GM21786 (cell line): ENCODE measurements around the gene MDGA2.
A peak's percentile ranks its signal among the peaks of the same experiment; 100 is the strongest.
"Not testable (repeated sequence)": the region's sequence is repeated elsewhere in the genome, so short reads cannot be mapped to it uniquely, and the experiment has no call there.

Experiments
- ATAC-seq: cut with Tn5 transposase; IDR thresholded peaks from one replicate; pipeline ENCODE4 v1.9.1; 2021; ENCODE audit not compliant: unreplicated experiment

MDGA2 gene

DNA sequence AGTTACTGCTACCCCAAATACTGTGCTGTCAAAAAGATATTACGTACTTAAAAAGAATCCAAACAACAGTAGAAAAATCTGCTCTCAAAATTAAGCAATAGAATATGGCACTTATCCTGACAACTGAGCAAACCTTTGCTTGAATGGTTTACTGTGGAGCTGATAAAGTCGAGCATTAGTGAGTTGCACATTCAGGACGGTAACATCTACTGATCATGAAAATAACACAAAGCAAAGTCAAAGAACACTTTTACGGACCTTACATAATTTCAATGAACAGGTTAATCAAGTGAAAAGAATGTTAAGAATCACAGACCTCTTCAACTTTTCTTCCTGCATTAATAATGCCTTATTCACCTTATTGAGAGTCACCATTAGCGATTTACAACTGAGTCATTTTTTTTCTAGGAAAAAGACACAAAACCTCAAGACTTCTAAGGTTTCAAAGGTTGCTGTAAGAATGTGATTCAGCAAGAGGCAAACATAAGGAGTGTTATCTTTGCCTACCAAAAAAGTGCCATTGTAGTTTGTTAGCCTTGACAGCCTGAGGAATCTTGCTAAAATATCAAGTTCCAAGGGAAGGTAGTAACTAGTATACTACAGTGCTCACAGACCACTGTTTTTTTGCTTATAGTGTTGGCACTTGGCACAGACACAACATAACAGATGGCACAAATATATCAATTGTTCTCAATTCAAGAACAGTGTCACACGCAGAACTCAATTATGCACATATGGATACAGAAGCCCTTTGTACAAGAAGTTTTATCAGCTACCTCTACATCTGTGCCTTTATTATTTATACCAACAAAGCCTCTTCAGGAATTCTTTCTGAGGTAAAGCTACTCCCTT, 689.6 kb downstream of the MDGA2 start:
- no peak for ATAC-seq

DNA sequence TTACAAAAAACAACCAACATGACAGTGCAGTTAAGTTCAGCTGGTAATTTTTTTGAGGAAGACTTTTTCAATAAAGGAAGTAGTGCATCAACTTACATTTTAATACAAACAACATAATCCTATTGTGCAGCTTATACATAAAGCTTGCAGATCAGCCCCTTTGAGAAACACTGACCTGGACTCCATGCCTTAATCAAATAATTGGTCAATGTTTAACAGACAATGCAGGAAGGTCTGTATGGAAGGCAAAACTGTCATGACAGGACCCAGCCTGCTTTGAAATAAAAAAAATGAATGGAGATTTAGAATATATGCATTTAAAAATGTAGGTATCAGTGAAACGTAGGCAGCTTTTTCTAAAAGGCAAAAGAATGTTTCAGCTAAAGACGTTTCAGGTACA, 702.1 kb downstream of the MDGA2 start:
- ATAC-seq = no peak

DNA sequence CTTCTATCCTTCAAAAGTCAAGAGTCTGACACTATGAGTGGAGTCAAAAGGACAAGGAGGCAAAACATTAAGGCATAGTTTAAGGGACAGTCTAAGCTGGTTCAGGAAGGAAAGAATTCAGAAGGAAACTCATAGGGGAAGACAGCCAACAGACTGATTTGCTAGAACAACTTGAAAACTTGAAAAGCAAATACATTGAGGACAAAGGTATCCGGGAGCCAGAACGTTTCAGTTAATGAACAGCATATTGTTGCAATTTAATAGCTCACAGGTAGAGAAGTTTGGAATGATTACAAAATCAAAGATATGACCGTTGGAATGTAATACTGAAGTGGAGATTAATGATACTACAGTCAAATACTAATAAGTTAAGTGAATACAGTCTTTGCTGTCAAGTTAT, 711.0 kb downstream of the MDGA2 start:
- no peak for ATAC-seq

DNA sequence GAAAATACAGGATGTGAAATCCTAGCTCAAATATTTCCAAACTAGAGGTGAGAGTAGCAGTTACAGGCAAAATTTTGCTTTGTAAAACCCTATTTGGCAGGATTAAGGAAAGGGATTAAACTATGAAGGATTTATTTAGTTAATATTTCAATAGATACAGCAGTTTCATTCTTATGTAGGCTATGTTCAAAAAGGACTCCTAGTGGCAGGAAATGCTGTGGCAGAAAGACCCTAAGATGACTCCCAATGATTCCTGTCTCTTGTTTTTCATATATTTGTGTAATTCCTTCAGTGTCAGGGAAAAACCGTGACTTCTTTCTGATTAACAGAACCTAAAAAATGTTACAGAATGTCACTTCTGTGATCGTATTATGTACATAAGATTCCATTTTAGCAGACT, 724.3 kb downstream of the MDGA2 start:
- ATAC-seq = no peak

DNA sequence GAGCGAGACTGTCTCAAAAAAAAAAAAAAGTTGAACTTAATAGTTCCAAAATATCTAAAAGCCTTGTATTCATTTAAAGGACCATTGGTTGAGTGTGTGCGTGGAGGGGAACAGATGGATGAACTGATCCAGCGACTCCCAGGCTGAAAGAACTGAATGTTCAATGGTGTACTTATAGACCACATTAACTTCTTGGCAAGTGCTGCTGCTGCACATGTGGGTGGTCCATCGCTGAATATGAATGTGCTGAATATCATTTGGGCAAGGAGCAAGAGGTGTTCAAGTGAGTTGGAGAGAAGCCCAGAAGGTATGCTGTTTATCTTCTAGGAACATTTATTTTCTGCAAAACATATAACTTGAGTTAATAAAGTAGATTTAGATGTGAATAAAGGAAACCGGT, 734.8 kb downstream of the MDGA2 start:
- ATAC-seq = no peak

DNA sequence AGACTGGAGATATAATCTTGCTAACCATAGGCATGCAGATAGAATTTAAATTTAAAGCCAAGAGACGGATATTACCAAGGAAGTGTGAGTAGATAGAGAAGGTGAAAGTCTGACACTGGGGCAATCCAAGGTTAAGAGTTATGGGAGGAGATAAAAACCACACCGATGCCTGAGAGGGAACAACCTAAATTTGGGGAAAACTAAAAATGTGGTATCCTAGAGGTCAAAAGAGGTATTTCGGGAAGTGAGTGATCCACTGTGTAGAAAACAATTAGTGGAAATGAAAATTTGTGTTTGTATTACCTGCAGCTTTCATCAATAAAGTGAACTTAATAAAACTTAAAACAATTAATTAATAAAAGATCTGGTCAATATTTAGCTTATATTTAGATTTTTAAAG, 754.9 kb downstream of the MDGA2 start:
- ATAC-seq = no peak

DNA sequence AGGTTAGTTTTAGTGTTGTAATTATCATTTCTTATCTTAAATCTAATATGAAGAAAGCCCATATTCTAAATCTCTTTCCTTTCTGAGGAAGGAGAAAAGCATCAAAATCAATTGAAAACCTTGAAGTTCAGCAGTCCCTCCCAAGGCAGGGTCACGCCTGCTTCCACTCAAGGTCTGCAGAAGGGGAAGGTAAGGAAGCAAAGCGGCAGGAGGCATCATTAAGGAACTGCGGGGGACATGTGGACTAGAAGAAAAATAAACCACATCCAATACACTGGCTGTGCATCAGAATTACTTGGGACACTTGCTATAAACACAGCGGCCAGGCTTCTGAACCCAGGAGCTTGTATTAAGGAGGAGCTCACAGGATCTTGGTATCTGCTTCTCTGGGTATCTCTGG, 759.9 kb downstream of the MDGA2 start:
- not testable (repeated sequence) for ATAC-seq

DNA sequence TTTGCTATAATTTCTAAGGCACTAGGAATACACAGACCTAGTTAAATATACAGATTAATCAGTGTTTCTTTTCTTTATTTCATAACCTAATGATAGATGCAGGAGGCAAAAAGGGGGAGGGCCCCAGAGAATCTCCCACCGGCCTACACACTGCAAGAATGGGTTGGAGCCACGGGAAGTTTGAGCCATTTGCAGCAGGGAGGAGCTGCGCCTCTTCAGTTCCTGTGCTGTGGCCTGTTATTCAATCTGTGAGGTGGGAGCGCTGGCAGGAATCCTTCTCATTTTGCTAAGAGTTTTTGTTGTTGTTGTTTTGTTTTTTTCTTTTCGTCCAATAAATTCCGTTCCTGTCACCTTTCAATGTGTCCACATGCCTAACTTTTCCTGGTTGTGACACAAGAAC, 772.6 kb downstream of the MDGA2 start:
- ATAC-seq = no peak

DNA sequence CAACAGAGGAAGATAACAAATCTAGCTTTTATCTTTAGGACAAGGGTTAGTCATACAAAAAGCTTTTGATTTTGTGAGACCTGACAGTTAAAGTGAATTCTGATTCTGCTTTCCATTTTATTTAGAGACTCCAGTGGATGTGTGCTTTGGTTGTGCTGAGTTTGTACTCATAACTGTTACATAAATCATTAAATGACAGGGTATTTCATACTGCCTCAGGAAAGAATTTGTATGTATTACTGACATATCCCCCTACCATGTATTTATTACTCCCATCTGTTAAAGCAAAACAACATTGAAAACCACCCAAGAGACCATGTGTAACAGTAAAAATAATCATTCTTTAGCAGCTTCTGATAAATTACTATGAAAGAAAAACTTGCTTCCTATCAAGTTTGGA, 780.9 kb downstream of the MDGA2 start:
- no peak for ATAC-seq

DNA sequence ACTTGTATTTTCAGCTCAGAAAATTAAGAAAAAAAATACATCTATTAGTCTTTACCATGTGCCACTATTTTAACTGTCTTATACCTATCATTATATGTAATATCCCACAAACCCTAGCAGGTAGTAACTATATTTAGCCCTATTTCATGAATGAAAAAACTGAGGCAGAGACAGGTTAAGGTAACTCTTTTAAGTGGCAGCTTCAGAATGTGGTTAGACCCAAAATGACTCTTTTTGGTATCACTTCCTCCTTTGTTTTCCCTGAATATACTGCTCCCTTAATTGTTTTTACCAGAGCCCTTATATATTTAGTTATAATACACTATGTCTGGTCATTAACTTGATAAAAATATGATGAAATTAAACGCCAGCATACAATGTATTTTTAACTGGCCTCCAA, 788.3 kb downstream of the MDGA2 start:
- ATAC-seq = peak; percentile 75

DNA sequence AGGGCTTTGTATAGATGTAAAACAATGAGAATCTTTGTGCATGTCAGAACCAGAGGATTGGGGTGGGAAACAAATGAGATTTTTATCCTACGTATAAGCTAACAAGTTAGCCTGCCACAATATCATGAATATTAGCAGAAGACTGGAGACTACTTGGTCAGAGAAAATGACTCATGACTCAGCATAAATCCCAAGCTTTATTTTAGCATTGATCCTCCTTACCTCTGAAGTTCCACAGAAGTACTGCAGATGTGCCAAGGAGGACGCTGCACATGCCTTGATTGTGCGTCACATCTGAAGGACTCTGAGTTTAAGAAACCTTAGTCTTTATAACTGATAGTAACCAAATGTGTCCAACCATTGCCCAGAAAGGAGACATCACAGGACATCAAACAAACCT, 789.8 kb downstream of the MDGA2 start:
- ATAC-seq = no peak

DNA sequence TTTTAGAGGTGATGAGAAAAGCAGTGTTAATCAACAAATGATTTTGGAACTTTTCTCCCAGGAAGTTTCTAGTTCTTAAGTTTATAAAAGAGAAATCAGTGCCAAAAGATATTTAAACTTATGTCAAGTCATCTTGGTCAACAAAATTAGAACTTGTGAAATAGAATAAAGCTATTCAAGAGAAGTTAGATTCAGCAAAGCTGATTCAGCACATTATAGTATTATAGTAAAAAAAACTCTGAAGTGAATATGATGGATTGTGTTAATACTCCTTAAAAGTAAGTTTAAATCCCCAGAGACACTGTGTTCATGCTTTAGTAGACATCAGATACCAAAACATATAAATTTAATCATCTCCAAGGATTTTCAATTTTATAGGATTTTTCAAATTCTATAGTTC, 813.7 kb downstream of the MDGA2 start:
- no peak for ATAC-seq

DNA sequence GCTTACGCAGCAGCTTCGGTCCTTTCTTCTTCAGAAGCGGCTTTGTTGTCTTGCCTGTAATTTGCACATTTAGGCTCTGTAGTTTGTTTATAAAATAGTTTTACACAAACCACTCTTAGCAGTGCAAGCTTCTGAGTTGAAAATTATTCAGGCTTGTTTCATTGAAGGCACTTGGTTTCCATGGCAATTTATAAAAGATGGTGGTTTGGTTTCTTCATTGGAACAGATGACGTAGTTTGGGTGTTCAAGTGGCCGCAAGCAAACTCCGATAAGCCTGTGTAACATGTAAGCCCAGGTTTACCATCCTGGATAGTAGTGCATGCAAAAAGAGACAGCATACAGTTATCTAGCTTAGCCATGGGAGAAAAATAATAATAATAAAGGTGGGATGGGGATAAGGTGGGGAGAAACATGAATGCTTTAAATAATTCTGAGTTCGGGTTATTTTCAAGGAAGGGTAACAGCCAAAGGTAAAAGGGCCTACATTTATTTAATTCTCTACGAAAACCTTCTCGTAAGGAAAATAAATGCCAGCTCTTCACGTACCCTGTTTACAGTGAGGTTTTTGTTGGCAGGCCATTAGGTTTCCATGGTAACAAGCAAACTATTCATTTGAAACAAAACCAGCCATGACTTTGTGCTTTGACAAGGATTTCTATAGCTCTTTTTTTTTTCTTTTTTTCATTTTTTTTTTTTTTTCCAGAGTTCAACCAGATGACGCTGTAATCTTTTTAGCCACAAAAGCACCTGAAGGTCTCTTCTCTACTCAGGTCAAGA, 834.3 kb downstream of the MDGA2 start:
- no peak for ATAC-seq

DNA sequence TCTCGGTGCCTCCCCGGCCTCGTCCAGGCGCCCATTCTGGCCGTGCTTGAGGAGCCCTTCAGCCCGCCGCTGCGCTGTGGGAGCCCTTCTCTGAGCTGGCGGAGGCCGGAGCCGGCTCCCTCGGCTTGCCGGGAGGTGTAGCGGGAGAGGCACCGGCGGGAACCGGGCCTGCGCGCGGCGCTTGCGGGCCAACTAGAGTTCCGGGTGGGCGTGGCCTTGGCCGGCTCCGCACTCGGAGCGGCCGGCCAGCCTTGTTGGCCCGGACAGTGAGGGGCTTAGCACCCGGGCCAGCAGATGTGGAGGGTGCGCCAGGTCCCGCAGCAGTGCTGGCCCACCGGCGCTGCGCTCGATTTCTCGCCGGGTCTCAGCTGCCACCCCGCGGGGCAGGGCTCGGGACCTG, 855.1 kb downstream of the MDGA2 start:
- no peak for ATAC-seq

DNA sequence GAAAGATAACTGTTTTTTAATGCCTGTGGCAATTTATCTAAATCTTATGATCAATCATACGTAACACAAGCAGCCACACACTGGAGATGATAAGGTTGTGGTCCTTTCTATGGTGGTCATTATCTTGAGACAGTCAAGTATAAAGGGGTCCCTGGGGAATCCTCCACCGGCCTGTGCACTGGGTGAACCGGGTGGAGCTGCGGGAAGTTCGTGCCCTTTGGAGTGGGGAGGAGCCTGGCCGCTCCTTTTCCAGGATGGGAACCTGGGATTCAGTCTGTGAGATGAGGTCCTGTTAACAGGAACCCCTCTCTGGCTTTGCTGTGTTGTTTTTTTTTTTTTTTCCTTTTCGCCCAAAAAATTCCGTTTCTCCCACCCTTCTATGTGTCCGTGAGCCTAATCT, 856.3 kb downstream of the MDGA2 start:
- no peak for ATAC-seq

DNA sequence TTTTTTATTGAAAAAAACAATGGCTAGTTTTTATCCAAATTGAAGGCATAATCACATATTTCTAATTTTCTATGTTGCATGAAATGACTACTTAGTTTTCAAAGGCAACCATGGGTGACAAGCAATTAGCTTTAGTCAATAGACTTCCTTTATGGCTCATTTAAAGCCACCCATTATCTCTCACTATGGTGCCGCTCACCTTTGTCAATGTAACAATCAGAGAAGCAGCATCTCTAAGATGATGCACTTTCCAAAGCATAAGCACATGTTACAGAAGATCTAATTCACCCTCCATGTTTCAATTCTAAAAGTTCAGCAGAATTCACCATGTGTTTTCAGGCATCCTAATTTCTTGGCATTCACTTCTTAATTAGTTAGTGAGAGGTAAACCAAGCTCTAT, 857.3 kb downstream of the MDGA2 start:
- no peak for ATAC-seq

DNA sequence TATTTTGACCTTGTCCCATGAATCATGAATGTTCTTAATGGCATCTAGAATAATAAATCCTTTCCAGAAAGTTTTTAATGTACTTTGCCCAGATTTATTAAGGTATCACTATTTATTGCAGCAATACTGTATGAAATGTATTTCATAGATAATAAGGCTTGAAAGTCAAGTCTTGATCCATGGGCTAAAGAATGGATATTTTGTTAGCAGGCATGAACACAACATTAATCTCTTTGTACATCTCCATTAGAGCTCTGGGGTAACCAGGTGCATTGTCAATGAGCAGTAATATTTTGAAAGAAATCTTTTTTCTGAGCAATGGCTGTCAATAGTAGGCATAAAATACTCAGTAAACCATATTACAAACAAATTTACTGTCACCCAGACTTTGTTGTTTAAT, 882.3 kb downstream of the MDGA2 start:
- no peak for ATAC-seq
